Neural cell (in vitro differentiated cells): ENCODE measurements around the gene FHIT.

Experiments
- CTCF ChIP-seq: fragments of 450-650 bp; IDR thresholded peaks from 2 replicates; pipeline ENCODE4 v1.5.1; 2014; ENCODE audit warnings: antibody characterized with exemption, mild to moderate bottlenecking, moderate library complexity; ENCODE audit not compliant: poor library complexity, severe bottlenecking
- EP300 ChIP-seq: fragments of 450-650 bp; conservative IDR thresholded peaks from 2 replicates; pipeline ENCODE4 v1.6.1; 2014; ENCODE audit warnings: antibody characterized with exemption, mild to moderate bottlenecking, moderate library complexity; ENCODE audit not compliant: poor library complexity, severe bottlenecking
- EZH2 ChIP-seq: fragments of 200-600, 300-800 bp; shearing (Covaris generic), sonication (generic); IDR thresholded peaks from 2 replicates; pipeline ENCODE4 v1.6.1; 2014; ENCODE audit warnings: antibody characterized with exemption, low read length, borderline replicate concordance, mild to moderate bottlenecking; ENCODE audit not compliant: insufficient read depth, poor library complexity, severe bottlenecking
- MXI1 ChIP-seq: fragments of 450-650 bp; conservative IDR thresholded peaks from 2 replicates; pipeline ENCODE4 v1.6.1; 2014; ENCODE audit warnings: antibody characterized with exemption, mild to moderate bottlenecking; ENCODE audit not compliant: poor library complexity, severe bottlenecking
- POLR2AphosphoS5 ChIP-seq: IDR thresholded peaks from 2 replicates; pipeline ENCODE4 v1.6.1; 2012
- RAD21 ChIP-seq: fragments of 450-650 bp; conservative IDR thresholded peaks from 2 replicates; pipeline ENCODE4 v1.6.1; 2014; ENCODE audit warnings: antibody characterized with exemption, mild to moderate bottlenecking, moderate library complexity
- SMC3 ChIP-seq: fragments of 450-650 bp; conservative IDR thresholded peaks from 2 replicates; pipeline ENCODE4 v1.6.1; 2014; ENCODE audit warnings: antibody characterized with exemption, mild to moderate bottlenecking, moderate library complexity; ENCODE audit not compliant: poor library complexity
- TF ChIP-seq, protein P1 (sequence below): IDR thresholded peaks from 2 replicates; pipeline ENCODE4 v1.6.1; 2012; ENCODE audit warnings: borderline replicate concordance

DNA sequence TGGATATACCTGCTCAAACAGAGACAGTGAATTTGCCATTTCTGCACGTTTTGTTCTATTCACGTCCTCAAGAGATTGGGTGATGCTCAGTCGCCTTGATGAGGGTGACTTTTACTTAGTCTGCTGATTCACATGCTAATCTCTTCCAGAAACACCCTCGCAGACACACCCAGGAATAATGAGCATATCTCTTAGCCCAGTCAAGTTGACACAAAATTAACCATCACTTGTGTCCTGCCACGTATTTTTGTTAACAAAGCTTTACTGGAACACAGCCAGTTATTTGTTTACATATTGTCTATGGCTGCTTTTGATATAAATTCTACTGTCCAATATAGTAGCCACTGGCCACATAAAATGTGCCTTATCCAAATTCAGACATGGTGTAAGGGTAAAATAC lies 218.3 kb downstream of the FHIT start:
- TF ChIP-seq CTCF, result no peak
- TF ChIP-seq POLR2AphosphoS5, result no peak
- no peak for TF ChIP-seq EP300
- no peak for TF ChIP-seq SMC3
- TF ChIP-seq, protein P1, sequence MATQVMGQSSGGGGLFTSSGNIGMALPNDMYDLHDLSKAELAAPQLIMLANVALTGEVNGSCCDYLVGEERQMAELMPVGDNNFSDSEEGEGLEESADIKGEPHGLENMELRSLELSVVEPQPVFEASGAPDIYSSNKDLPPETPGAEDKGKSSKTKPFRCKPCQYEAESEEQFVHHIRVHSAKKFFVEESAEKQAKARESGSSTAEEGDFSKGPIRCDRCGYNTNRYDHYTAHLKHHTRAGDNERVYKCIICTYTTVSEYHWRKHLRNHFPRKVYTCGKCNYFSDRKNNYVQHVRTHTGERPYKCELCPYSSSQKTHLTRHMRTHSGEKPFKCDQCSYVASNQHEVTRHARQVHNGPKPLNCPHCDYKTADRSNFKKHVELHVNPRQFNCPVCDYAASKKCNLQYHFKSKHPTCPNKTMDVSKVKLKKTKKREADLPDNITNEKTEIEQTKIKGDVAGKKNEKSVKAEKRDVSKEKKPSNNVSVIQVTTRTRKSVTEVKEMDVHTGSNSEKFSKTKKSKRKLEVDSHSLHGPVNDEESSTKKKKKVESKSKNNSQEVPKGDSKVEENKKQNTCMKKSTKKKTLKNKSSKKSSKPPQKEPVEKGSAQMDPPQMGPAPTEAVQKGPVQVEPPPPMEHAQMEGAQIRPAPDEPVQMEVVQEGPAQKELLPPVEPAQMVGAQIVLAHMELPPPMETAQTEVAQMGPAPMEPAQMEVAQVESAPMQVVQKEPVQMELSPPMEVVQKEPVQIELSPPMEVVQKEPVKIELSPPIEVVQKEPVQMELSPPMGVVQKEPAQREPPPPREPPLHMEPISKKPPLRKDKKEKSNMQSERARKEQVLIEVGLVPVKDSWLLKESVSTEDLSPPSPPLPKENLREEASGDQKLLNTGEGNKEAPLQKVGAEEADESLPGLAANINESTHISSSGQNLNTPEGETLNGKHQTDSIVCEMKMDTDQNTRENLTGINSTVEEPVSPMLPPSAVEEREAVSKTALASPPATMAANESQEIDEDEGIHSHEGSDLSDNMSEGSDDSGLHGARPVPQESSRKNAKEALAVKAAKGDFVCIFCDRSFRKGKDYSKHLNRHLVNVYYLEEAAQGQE, result no peak
- TF ChIP-seq RAD21, result no peak
- no peak for TF ChIP-seq MXI1
- TF ChIP-seq EZH2, result no peak
